PFSK-1 (cell line): ENCODE results near the gene LSMEM2.
A peak's percentile ranks its signal among the peaks of the same experiment; 100 is the strongest.

Source experiments
- FOXP2 ChIP-seq: optimal IDR thresholded peaks from 2 replicates; pipeline ENCODE3; 2011; ENCODE audit warnings: borderline replicate concordance, control low read depth, inconsistent platforms; ENCODE audit not compliant: insufficient read depth; ENCODE audit errors: extremely low read length, extremely low read depth
- POLR2AphosphoS5 ChIP-seq: IDR thresholded peaks from 2 replicates; pipeline ENCODE4 v1.6.1; 2012; ENCODE audit warnings: low read depth, mild to moderate bottlenecking, control low read depth, low read length, moderate library complexity
- REST ChIP-seq, 2 experiments: IDR thresholded peaks; 2 replicates each; pipeline versions ENCODE4 v1.6.1 to v1.8.0; 2011 to 2012; ENCODE audit warnings: low read depth in 2 of 2, low read length in 2 of 2, control low read depth in 1 of 2, inconsistent platforms in 1 of 2, mild to moderate bottlenecking in 1 of 2, moderate library complexity in 1 of 2; ENCODE audit not compliant: insufficient read depth in 1 of 2
- SIN3A ChIP-seq: IDR thresholded peaks from 2 replicates; pipeline ENCODE4 v1.6.1; 2012; ENCODE audit warnings: mild to moderate bottlenecking, low read length, moderate library complexity, borderline replicate concordance; ENCODE audit not compliant: insufficient read depth
- TAF1 ChIP-seq: IDR thresholded peaks from 2 replicates; pipeline ENCODE4 v1.6.1; 2012; ENCODE audit warnings: low read length, control low read depth, borderline replicate concordance; ENCODE audit not compliant: insufficient read depth

The LSMEM2 gene

DNA sequence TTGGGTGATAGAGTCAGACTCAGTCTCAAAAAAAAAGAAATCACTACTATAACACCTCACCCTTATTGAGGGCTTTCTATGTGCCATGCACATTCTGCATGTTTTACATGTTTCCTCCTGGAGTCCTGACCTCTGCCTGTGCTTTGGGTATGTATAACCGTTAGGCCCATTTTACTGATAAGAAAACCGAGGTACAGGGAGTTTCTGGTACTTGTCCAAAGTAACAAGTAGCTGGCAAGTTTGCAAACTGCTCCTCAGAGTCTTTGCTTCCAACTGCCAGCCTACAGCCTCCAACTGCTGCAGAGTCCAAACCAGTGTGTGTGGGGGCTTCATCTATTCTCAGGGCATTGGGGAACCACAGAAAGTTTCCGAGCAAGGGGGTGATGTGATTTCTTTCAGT lies 46.6 kb upstream of the LSMEM2 start:
- TF ChIP-seq FOXP2 (no peak), POLR2AphosphoS5 (no peak), REST (IDR thresholded peaks at IDR 0.05; ENCODE audit: insufficient read depth in 1 of 2, low read depth in 2 of 2, low read length in 2 of 2) (no peak), SIN3A (no peak), TAF1 (no peak)

GRCh38 chr3:50233176-50233575 lies 45.7 kb upstream of the LSMEM2 start:
- no peak for TF ChIP-seq SIN3A
- no peak for TF ChIP-seq FOXP2
- no peak for TF ChIP-seq REST (IDR thresholded peaks at IDR 0.05; ENCODE audit: insufficient read depth in 1 of 2, low read depth in 2 of 2, low read length in 2 of 2)
- no peak for TF ChIP-seq TAF1
- no peak for TF ChIP-seq POLR2AphosphoS5

- TF ChIP-seq POLR2AphosphoS5 (peak; percentile 65), FOXP2 (no peak), REST (IDR thresholded peaks at IDR 0.05; ENCODE audit: insufficient read depth in 1 of 2, low read depth in 2 of 2, low read length in 2 of 2) (0 out of 4 replicates have a peak, but pooled peaks have one; percentile 15 to 38), SIN3A (no peak), TAF1 (peak; percentile 96)
These were observed 43.0 kb upstream of the LSMEM2 start, which contains the start of gene GNAI2 for GRCh38 chr3:50235716-50236483. TSS of gene GNAI2 (plus strand) at chr3:50236204. CDS start at chr3:50236336, 132 bp downstream.

DNA sequence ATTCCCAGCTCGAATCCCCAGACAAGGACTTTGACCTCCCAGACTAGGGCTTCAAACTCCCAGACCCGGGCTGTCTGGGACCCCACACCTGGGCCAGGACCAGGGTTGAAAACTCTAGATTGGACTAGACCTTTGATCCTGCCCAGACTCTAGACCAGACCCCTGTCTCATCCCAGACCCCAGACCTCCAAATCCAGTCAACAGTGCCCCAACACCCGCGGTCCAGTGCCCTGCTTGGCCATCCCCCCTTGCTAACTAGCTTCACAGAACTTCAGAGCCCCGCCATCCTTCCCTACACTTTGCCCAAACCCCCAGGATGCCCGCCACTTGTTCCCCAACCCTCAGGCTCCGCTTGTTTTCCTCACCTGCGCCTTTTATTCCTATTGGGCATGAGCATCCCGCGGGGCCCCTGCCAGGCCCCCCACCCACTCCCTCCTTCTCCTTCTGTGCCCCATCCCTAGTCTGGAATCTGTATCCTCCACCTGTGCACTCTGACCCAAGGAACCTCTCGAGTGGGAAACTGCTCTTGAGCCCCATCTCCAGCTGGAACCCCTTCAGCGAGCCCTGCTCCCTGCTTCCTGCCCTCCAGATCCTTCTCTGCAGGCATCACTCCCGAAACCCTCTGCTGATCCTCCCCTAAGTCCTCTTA lies 42.3 kb upstream of the LSMEM2 start:
- TF ChIP-seq POLR2AphosphoS5: no peak
- no peak for TF ChIP-seq TAF1
- no peak for TF ChIP-seq REST (IDR thresholded peaks at IDR 0.05; ENCODE audit: insufficient read depth in 1 of 2, low read depth in 2 of 2, low read length in 2 of 2)
- no peak for TF ChIP-seq SIN3A
- no peak for TF ChIP-seq FOXP2
